22Rv1 (cell line): ENCODE measurements around the gene TSGA10.

Source experiments
- ZFX ChIP-seq: fragments of 450-650 bp; IDR thresholded peaks from 2 replicates; pipeline ENCODE4 v1.6.1; 2017; ENCODE audit warnings: antibody characterized with exemption, borderline replicate concordance
- TF ChIP-seq, protein P1 (sequence below): fragments of 450-650 bp; IDR thresholded peaks from 2 replicates; pipeline ENCODE4 v1.5.1; 2017; ENCODE audit warnings: mild to moderate bottlenecking

DNA sequence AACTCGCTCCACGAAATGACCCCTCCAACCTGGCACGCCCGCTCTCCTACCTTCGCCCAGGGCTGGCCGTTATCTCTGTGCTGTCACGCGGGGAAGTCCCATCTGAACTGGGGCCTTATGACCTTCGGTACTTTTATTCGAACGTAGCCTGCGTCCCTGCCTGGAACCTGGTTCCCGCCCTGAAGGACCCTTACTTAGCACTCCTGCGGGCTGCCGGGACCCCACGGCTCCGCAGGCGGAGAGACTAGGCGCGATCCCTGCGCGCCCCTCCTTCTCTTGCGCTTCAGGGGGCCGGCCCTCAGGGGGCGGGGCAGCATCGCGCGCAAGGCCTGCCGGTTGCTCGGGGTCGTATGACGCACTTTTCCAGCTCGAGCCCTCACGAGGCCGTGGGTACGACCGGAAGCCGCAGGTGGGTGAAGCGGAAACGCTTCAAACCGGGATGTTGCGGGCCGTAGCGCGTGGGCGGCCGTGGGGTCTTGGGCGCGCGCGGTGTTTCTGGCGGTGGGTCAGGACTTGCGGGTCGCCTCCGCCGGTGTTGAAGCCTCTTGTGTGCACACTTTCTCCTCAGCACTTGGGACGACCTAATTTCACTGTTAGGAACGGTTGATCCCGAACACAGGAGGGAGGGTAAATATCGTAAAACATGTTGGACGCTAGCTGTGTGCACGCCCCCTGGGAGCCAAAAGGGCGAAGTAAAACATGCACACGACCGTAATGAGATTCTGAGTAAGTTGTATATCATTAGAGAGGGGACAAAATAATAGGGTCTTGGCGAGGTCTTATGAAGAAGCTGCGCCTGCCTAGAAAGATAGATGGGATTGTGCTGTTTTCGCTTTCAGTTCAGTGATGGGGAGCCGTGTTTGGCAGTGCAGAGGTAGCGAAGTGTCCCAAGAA lies at the start of gene TSGA10, which contains the start of gene LIPT1:
- TF ChIP-seq, protein P1, sequence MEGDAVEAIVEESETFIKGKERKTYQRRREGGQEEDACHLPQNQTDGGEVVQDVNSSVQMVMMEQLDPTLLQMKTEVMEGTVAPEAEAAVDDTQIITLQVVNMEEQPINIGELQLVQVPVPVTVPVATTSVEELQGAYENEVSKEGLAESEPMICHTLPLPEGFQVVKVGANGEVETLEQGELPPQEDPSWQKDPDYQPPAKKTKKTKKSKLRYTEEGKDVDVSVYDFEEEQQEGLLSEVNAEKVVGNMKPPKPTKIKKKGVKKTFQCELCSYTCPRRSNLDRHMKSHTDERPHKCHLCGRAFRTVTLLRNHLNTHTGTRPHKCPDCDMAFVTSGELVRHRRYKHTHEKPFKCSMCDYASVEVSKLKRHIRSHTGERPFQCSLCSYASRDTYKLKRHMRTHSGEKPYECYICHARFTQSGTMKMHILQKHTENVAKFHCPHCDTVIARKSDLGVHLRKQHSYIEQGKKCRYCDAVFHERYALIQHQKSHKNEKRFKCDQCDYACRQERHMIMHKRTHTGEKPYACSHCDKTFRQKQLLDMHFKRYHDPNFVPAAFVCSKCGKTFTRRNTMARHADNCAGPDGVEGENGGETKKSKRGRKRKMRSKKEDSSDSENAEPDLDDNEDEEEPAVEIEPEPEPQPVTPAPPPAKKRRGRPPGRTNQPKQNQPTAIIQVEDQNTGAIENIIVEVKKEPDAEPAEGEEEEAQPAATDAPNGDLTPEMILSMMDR = peak; percentile 30
- no peak for TF ChIP-seq ZFX
